HG03469 (cell line): ENCODE results near the gene SNRPN.
"Not testable (repeated sequence)": the region's sequence is repeated elsewhere in the genome, so short reads cannot be mapped to it uniquely, and the experiment has no call there.

ENCODE experiments used
- ATAC-seq: cut with Tn5 transposase; IDR thresholded peaks from one replicate; pipeline ENCODE4 v1.9.1; 2021; ENCODE audit warnings: mild to moderate bottlenecking, moderate library complexity, moderate number of reproducible peaks; ENCODE audit not compliant: unreplicated experiment

SNRPN gene

GRCh38 chr15:24954783-24955530 is at the start of gene SNRPN, which contains the start of gene SNURF:
TSS of gene SNRPN (plus strand) at chr15:24954987. CDS start at chr15:24974454, 19,467 bp downstream.
TSS of gene SNURF (plus strand) at chr15:24954987. CDS start at chr15:24955049, 62 bp downstream.
- ATAC-seq = peak; percentile 55

- no peak for ATAC-seq
These were observed 38.3 kb upstream of the SNRPN start for GRCh38 chr15:24916305-24917009.

- ATAC-seq = no peak
These were observed 37.4 kb upstream of the SNRPN start for GRCh38 chr15:24917431-24917830.

- no peak for ATAC-seq
These were observed 35.3 kb upstream of the SNRPN start for GRCh38 chr15:24919446-24919845.

- ATAC-seq = not testable (repeated sequence)
These were observed 32.0 kb upstream of the SNRPN start for GRCh38 chr15:24922781-24923180.

- no peak for ATAC-seq
These were observed 30.6 kb upstream of the SNRPN start for GRCh38 chr15:24924153-24924552.

GRCh38 chr15:24924621-24925020 is 30.2 kb upstream of the SNRPN start:
- no peak for ATAC-seq

- ATAC-seq = not testable (repeated sequence)
These were observed 22.7 kb upstream of the SNRPN start for GRCh38 chr15:24931874-24932732.

- ATAC-seq = no peak
These were observed 21.1 kb upstream of the SNRPN start for GRCh38 chr15:24933716-24934115.

- ATAC-seq = not testable (repeated sequence)
These were observed 16.6 kb upstream of the SNRPN start for GRCh38 chr15:24938224-24938623.

- no peak for ATAC-seq
These were observed 14.6 kb upstream of the SNRPN start for GRCh38 chr15:24940236-24940635.

GRCh38 chr15:24943361-24943760 is 11.4 kb upstream of the SNRPN start:
- ATAC-seq = no peak

- ATAC-seq = no peak
These were observed 9.8 kb upstream of the SNRPN start for GRCh38 chr15:24944954-24945353.

- ATAC-seq = no peak
These were observed 9.1 kb upstream of the SNRPN start for GRCh38 chr15:24945711-24946110.

GRCh38 chr15:24948495-24948894 is 6.3 kb upstream of the SNRPN start:
- ATAC-seq = no peak

- no peak for ATAC-seq
These were observed 739 bp downstream of the SNRPN start for GRCh38 chr15:24955531-24955921.

- peak; percentile 49 for ATAC-seq
These were observed 1.5 kb downstream of the SNRPN start for GRCh38 chr15:24956111-24956838.

GRCh38 chr15:24957691-24958090 is 2.9 kb downstream of the SNRPN start:
- ATAC-seq = no peak

GRCh38 chr15:24961967-24962366 is 7.2 kb downstream of the SNRPN start:
- ATAC-seq = no peak

- no peak for ATAC-seq
These were observed 8.1 kb downstream of the SNRPN start for GRCh38 chr15:24962880-24963279.
